Hair follicular keratinocyte (primary cell): ENCODE results near the gene METTL26. TPM values are rescaled to one million over a fixed set of nuclear protein-coding genes. Genes with fewer than 3 reads are reported as not detected.

Experiments
- total RNA-seq: library from RNA; depleted of rRNA; stranded (reverse); fragments of >200 nt; gene quantifications from 2 replicates; pipeline ENCODE4 v1.2.3, GENCODE V29; 2015

Gene METTL26
- 161 and 174 TPM in 2 replicates for total RNA-seq

GRCh38 chr16:636206-637080 lies at the start of gene METTL26:
Gene METTL26, minus strand, starts transcription at chr16:636305. Its CDS starts 15 bp downstream, at chr16:636290.

GRCh38 chr16:684071-684794 lies 48.1 kb upstream of the METTL26 start, which contains the start of gene JMJD8:
Gene JMJD8, minus strand, starts transcription at chr16:684334. Its CDS starts 15 bp downstream, at chr16:684319.

GRCh38 chr16:679814-680624 lies 43.9 kb upstream of the METTL26 start, which contains the start of gene STUB1:
Gene STUB1, plus strand, starts transcription at chr16:680410. Its CDS starts 116 bp downstream, at chr16:680526.

DNA sequence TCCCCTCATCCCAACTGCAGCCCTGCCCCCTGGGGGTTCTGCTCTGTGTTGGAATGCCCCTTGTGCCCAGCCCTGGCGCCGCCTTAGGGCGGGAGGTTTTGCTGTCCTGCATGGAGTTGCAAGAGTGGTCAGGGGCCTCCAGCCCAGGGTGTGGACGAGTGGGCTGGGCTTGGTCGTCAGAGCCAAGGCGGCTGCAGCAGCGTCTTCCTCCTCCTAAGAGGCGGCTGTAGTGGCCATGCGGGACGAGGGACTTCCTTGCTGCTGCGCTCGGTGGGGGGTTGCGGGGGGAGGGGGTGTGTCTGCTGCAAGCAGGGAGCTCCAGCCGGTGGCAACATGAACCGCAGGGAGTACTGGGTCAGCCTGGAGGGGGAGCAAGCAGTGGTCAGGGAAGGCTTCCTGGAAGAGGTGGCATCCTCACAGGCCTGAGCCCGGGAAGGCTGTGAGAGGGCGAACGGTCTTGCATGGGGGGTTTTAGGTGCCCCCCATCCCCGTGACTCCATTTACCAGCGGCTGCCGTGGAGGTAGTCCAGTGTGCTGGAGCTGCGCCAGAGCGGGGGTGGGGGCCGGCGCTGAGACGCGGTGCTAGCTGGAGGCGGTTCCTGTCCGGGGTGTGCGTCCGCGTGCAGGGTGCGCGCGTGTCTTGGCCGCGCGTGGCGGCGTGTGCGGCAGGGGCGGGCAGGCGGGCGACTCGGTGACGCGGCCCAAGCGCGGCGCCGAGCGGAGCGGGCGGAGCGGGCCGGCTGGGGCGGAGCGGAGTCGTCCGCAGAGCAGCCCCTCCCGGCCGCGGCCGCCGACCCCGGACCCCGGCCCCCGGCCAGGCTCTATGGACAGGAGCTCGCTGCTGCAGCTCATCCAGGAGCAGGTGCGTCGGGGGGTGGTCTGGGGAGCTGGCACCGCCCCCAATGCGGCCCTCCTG lies 39.1 kb upstream of the METTL26 start, which contains the start of gene RHBDL1:
Gene RHBDL1, plus strand, starts transcription at position 704 of the 916 bp plus-strand sequence. Its CDS starts 120 bp downstream, at position 824.

GRCh38 chr16:667780-668518 lies 31.8 kb upstream of the METTL26 start, which contains the start of gene RHOT2:
Gene RHOT2, plus strand, starts transcription at chr16:668132. Its CDS starts 68 bp downstream, at chr16:668200.

GRCh38 chr16:648781-649589 lies 12.9 kb upstream of the METTL26 start, which contains the start of gene WDR90:
Gene WDR90, plus strand, starts transcription at chr16:649365. Its CDS starts 52 bp downstream, at chr16:649417.

DNA sequence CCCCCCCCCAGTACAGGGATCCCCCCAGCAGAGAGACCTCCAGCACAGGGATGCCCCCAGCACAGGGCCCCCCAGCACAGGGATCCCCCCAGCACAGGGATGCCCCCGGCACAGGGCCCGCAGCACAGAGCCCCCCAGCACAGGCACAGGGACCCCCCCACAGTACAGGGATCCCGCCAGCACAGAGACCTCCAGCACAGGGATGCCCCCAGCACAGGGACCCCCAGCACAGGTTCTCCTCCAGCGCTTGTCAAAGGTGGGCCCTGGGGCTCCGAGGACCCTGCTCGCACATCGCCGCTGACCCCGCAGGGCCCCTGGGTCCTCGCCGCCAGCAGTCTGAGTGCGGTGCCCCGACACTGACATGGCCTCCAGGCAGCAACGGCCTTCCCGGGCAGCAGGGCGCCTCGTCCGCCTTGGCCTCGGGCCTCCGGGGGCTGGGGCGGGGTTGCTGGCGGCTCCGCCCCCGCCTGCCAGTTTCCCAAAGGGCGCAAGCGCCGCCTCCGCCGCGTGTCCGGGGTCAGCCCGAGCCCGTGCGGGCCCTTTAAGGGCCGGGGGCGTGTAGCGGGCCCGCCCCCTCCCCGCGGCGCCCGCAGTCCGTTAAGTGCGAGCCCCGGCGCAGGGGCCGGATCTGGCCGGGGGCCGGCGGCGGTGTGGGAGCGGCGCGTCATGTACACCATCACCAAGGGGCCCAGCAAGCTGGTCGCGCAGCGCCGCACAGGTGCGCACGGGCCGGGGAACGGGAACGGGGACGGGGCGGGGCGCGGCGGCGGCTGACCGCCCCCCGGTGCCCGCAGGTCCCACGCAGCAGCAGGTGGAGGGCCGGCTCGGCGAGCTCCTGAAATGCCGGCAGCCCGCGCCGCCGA lies 5.5 kb upstream of the METTL26 start, which contains the start of gene MCRIP2:
Gene MCRIP2, plus strand, starts transcription at position 503 of the 863 bp plus-strand sequence. Its CDS starts 164 bp downstream, at position 667.

GRCh38 chr16:630815-631405 lies 5.2 kb downstream of the METTL26 start, which contains the start of gene WFIKKN1:
Gene WFIKKN1, plus strand, starts transcription at chr16:630985. Its CDS starts 269 bp downstream, at chr16:631254.

GRCh38 chr16:589658-590187 lies 46.4 kb downstream of the METTL26 start, which contains the start of gene RAB40C:
Gene RAB40C, plus strand, starts transcription at chr16:590066. Its CDS starts 226 bp downstream, at chr16:590292.

Other genes starting within 250 kb of the METTL26 start
- gene NME4, start 239.1 kb downstream of the METTL26 start, total RNA-seq = 110 and 125 TPM in 2 replicates
- 17.3 and 17.9 TPM in 2 replicates for gene DECR2, start 234.4 kb downstream of the METTL26 start, total RNA-seq
- 12.2 and 19.1 TPM in 2 replicates for gene RAB11FIP3, start 210.7 kb downstream of the METTL26 start, total RNA-seq
- gene CAPN15, start 108.6 kb downstream of the METTL26 start, total RNA-seq = 39.7 and 43.8 TPM in 2 replicates
- gene PRR35, start 75.9 kb downstream of the METTL26 start, total RNA-seq = not detected in 2 replicates
- 0.11 and 0.16 TPM in 2 replicates for gene NHLRC4, start 69.3 kb downstream of the METTL26 start, total RNA-seq
- 19.8 and 27.6 TPM in 2 replicates for gene PIGQ, start 66.3 kb downstream of the METTL26 start, total RNA-seq
- gene RAB40C, start 46.2 kb downstream of the METTL26 start, total RNA-seq = 18.1 and 19.2 TPM in 2 replicates
- gene WFIKKN1, start 5.3 kb downstream of the METTL26 start, total RNA-seq = 0.47 TPM in 1 of 2 replicates, not detected in the other
- gene MCRIP2, start 5.5 kb upstream of the METTL26 start, total RNA-seq = 36.5 and 55.2 TPM in 2 replicates
- gene WDR90, start 13.1 kb upstream of the METTL26 start, total RNA-seq = 8.5 and 9.8 TPM in 2 replicates
- 52.0 and 72.9 TPM in 2 replicates for gene RHOT2, start 31.8 kb upstream of the METTL26 start, total RNA-seq
- 5.1 and 9.8 TPM in 2 replicates for gene RHBDL1, start 39.4 kb upstream of the METTL26 start, total RNA-seq
- gene STUB1, start 44.1 kb upstream of the METTL26 start, total RNA-seq = 216 and 264 TPM in 2 replicates
- 35.5 and 58.9 TPM in 2 replicates for gene JMJD8, start 48.0 kb upstream of the METTL26 start, total RNA-seq
- 9.1 and 9.4 TPM in 2 replicates for gene WDR24, start 54.1 kb upstream of the METTL26 start, total RNA-seq
- gene FBXL16, start 69.5 kb upstream of the METTL26 start, total RNA-seq = 0.19 and 2.0 TPM in 2 replicates
- gene METRN, start 78.8 kb upstream of the METTL26 start, total RNA-seq = 119 and 198 TPM in 2 replicates
- 61.5 and 70.2 TPM in 2 replicates for gene ANTKMT, start 84.8 kb upstream of the METTL26 start, total RNA-seq
- 3.6 and 3.8 TPM in 2 replicates for gene CCDC78, start 90.1 kb upstream of the METTL26 start, total RNA-seq
- gene HAGHL, start 90.8 kb upstream of the METTL26 start, total RNA-seq = 18.9 and 26.2 TPM in 2 replicates
- gene CIAO3, start 104.7 kb upstream of the METTL26 start, total RNA-seq = 19.4 and 30.0 TPM in 2 replicates
- 0.78 and 3.8 TPM in 2 replicates for gene MSLN, start 124.4 kb upstream of the METTL26 start, total RNA-seq
- gene RPUSD1, start 152.1 kb upstream of the METTL26 start, total RNA-seq = 29.0 and 43.2 TPM in 2 replicates
- gene CHTF18, start 152.3 kb upstream of the METTL26 start, total RNA-seq = 23.5 and 26.5 TPM in 2 replicates
- gene GNG13, start 164.4 kb upstream of the METTL26 start, total RNA-seq = not detected in 2 replicates